ENCODE results near the gene PTPN5.

Gene PTPN5

GRCh38 chr11:18790883-18791206 lies 753 bp downstream of the PTPN5 start:
- H4K20me1 ChIP-seq (ENCODE audit: insufficient read depth, low read length): no peaks in the 10 kb centered on the region
- H3K4me3 ChIP-seq (ENCODE audit: low read length): no peak overlapping the region
- no peak overlapping the region for H3K9ac ChIP-seq (ENCODE audit: low read length)
- H3F3A ChIP-seq (ENCODE audit: insufficient read depth, low read length): no peaks in the 10 kb centered on the region
- H3K4me1 ChIP-seq (ENCODE audit: low read length): no peaks in the 10 kb centered on the region
- H3K9me2 ChIP-seq (replicated peaks; ENCODE audit: insufficient read depth, low read length): no peaks in the 10 kb centered on the region
- DNase-seq: no peak
- no peaks in the 10 kb centered on the region for H3K36me3 ChIP-seq (replicated peaks; ENCODE audit: insufficient read depth, low read length)
- no peak overlapping the region for H3K27ac ChIP-seq (ENCODE audit: low read length)
- H3K27me3 ChIP-seq (replicated peaks; ENCODE audit: insufficient read depth, low read length): peaks cover 31% of the 10 kb centered on the region
- H3K79me2 ChIP-seq (ENCODE audit: low read length): no peaks in the 10 kb centered on the region
- TF ChIP-seq EZH2 (optimal IDR thresholded peaks at IDR 0.05; ENCODE audit: low read depth, low read length): no peak
- no peak for TF ChIP-seq EZH2phosphoT487 (IDR thresholded peaks at IDR 0.05; ENCODE audit: low read length)
- no peak for TF ChIP-seq CTCF (IDR thresholded peaks at IDR 0.05; ENCODE audit: low read length)
- H3K9me3 ChIP-seq (replicated peaks; ENCODE audit: insufficient read depth, low read length): no peaks in the 10 kb centered on the region
- no peak overlapping the region for H3K4me2 ChIP-seq (ENCODE audit: low read depth, low read length)
- no peak overlapping the region for H2AFZ ChIP-seq (ENCODE audit: low read length)

- no peak overlapping the region for H3K9ac ChIP-seq (ENCODE audit: low read length)
- no peak overlapping the region for H3K4me3 ChIP-seq (ENCODE audit: low read length)
- H3K27me3 ChIP-seq (replicated peaks; ENCODE audit: insufficient read depth, low read length): peaks cover 31% of the 10 kb centered on the region
- DNase-seq: no peak
- no peaks in the 10 kb centered on the region for H3K36me3 ChIP-seq (replicated peaks; ENCODE audit: insufficient read depth, low read length)
- no peak overlapping the region for H2AFZ ChIP-seq (ENCODE audit: low read length)
- no peaks in the 10 kb centered on the region for H3K9me3 ChIP-seq (replicated peaks; ENCODE audit: insufficient read depth, low read length)
- H3K9me2 ChIP-seq (replicated peaks; ENCODE audit: insufficient read depth, low read length): no peaks in the 10 kb centered on the region
- H3K27ac ChIP-seq (ENCODE audit: low read length): no peak overlapping the region
- no peaks in the 10 kb centered on the region for H3F3A ChIP-seq (ENCODE audit: insufficient read depth, low read length)
- no peaks in the 10 kb centered on the region for H3K4me1 ChIP-seq (ENCODE audit: low read length)
- no peak for TF ChIP-seq EZH2 (optimal IDR thresholded peaks at IDR 0.05; ENCODE audit: low read depth, low read length)
- no peak for TF ChIP-seq EZH2phosphoT487 (IDR thresholded peaks at IDR 0.05; ENCODE audit: low read length)
- TF ChIP-seq CTCF (IDR thresholded peaks at IDR 0.05; ENCODE audit: low read length): no peak
- H3K79me2 ChIP-seq (ENCODE audit: low read length): no peaks in the 10 kb centered on the region
- H3K4me2 ChIP-seq (ENCODE audit: low read depth, low read length): no peak overlapping the region
- H4K20me1 ChIP-seq (ENCODE audit: insufficient read depth, low read length): no peaks in the 10 kb centered on the region
Observed at GRCh38 chr11:18789942-18790341, 1.7 kb downstream of the PTPN5 start.

DNA sequence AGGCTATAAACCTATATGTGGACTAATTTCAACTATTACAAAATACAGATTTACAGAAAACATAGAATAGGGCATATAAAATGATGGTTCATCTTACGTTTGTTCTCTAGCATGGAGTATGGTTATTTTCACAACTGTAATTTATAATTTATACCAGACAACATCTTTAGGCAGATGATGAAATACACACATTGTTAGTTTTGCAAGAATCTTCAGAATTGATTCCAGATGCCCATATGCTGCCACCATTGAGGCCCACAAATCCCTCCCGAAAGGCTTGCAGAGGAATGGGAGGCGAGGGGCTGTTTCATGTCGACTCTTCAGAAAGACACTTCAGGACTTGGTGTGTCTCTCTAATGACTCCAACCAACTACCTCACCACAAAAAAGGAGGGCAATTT lies 6.2 kb downstream of the PTPN5 start:
- no peak overlapping the region for H3K4me3 ChIP-seq (ENCODE audit: low read length)
- DNase-seq: no peak
- no peaks in the 10 kb centered on the region for H3K9me3 ChIP-seq (replicated peaks; ENCODE audit: insufficient read depth, low read length)

More for the DNA sequence above, 6.2 kb downstream of the PTPN5 start:
- peaks cover 8% of the 10 kb centered on the region; the same call in 1 of the 2 replicates for H3K27me3 ChIP-seq (replicated peaks; ENCODE audit: insufficient read depth, low read length)
- no peaks in the 10 kb centered on the region for H3K36me3 ChIP-seq (replicated peaks; ENCODE audit: insufficient read depth, low read length)
- no peaks in the 10 kb centered on the region for H3K4me1 ChIP-seq (ENCODE audit: low read length)
- no peaks in the 10 kb centered on the region for H3F3A ChIP-seq (ENCODE audit: insufficient read depth, low read length)
- no peak overlapping the region for H3K27ac ChIP-seq (ENCODE audit: low read length)
- no peak overlapping the region for H3K9ac ChIP-seq (ENCODE audit: low read length)
- H3K4me2 ChIP-seq (ENCODE audit: low read depth, low read length): no peak overlapping the region
- H3K9me2 ChIP-seq (replicated peaks; ENCODE audit: insufficient read depth, low read length): no peaks in the 10 kb centered on the region
- no peaks in the 10 kb centered on the region for H3K79me2 ChIP-seq (ENCODE audit: low read length)
- H2AFZ ChIP-seq (ENCODE audit: low read length): no peak overlapping the region
- no peak for TF ChIP-seq CTCF (IDR thresholded peaks at IDR 0.05; ENCODE audit: low read length)
- TF ChIP-seq EZH2phosphoT487 (IDR thresholded peaks at IDR 0.05; ENCODE audit: low read length): no peak
- no peaks in the 10 kb centered on the region for H4K20me1 ChIP-seq (ENCODE audit: insufficient read depth, low read length)
